ENCODE data around the gene UBTF.
"Not testable (repeated sequence)": the region's sequence is repeated elsewhere in the genome, so short reads cannot be mapped to it uniquely, and the experiment has no call there.

UBTF gene

DNA sequence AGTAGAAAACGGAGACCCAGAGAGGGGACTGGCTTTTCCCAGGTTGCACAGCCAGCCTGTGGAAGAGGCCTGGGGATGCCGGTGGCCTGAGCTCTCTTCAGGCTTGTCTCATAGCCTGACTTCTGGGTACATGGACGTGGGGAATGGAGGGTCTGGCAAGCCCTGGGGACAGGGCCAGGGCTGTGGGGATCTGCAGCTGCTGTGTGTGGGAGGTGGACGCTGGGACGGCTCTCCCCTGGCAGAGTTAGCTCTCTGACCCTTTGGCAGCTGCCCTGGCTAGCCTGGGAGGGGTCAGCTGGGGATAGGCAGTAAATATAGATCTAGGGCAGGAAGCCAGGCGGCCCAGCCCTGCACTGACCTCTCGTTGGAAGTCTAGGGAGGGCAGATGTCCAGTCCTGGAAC, 28.0 kb upstream of the UBTF start:
- no peak for DNase-seq

DNA sequence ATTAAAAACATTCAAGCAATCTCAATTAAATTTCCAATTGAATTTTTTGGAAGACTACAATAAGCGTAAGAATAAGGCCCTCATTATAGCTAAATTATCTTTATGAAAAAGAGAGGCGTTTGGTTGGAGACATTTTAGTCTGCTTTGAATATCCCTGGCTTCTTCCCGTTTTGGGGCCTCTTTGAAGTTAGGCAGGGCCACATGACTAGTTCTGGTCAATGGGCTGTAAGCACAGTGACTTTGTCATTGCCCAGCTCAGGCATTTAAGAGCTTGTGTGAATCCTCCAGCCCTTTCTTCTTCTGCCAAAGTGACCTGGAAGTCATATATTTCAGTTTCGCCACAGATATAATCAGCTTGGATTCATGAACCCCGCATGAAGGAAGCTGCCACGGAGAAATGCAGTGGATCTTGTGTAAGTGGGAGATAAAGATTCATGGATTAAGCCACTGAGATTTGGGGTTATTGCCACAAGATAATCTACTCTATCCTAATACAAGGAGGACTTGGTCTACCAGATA, 21.7 kb upstream of the UBTF start:
- DNase-seq: no peak

DNA sequence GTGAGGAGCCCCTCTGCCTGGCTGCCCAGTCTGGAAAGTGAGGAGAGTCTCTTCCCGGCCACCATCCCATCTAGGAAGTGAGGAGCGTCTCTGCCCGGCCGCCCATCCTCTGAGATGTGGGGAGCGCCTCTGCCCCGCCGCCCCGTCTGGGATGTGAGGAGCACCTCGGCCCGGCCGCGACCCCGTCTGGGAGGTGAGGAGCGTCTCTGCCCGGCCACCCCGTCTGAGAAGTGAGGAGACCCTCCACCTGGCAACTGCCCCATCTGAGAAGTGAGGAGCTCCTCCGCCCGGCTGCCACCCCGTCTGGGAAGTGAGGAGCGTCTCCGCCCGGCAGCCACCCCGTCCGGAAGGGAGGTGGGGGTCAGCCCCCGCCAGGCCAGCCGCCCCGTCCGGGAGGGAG, 18.4 kb upstream of the UBTF start:
- not testable (repeated sequence) for DNase-seq

DNA sequence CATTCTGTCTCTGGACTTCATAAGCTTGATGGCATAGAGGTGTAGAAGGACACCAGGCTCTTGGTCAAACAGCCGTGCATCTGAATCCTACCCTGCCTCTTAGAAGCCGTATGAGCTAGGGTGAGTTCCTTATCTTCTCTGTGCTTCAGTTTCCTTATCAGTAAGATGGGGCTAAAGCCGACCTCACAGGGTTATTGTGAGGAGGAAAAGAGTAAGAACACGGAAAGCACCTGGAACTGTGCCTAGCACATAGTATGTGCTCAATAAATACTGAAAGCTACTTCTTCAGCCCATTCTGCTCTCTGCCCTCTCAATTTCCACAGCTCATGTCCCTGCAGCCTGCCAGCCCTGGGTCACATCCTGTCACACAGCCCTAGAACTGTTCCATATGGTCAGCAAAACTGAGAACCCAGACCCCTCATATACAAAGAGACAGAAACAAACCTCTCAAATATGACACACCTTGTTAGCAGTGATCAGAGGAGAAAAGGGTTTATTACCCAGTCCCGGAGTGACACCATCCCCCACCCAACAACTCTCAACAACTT, 17.0 kb upstream of the UBTF start:
- DNase-seq: no peak

DNA sequence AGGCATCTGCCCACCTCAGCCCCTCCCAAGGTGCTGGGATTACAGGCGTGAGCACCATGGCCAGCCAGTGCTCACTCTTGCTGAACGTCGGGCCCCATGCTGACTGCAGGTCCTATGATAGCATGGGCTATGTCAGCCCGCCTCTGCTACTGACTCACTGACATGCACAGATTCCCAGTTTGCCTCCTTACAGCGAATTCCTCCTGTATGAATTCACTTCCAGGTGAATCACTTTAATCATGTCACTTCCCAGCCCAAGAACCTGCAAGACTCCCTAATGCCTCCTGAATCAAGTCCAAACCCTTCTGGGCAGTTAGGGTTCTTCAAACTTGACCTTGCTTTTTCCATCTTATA, 16.1 kb upstream of the UBTF start:
- DNase-seq: no peak

DNA sequence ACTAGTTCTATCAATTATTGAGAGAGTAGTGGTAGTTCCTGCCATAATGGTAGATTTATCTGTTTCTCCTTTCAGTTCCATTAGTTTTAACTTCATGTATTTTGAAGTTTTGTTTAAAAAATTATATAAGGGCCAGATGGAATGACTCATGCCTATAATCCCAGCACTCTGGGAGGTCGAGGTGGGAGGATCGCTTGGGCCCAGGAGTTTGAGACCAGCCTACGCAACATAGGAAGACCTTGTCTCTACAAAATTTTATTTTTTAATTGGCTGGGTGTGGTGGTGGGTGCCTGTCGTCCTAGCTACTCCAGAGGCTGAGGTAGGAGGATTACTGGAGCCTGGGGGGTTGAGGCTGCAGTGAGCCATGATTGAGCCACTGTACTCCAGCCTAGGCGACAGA, 14.1 kb upstream of the UBTF start:
- no peak for DNase-seq

DNA sequence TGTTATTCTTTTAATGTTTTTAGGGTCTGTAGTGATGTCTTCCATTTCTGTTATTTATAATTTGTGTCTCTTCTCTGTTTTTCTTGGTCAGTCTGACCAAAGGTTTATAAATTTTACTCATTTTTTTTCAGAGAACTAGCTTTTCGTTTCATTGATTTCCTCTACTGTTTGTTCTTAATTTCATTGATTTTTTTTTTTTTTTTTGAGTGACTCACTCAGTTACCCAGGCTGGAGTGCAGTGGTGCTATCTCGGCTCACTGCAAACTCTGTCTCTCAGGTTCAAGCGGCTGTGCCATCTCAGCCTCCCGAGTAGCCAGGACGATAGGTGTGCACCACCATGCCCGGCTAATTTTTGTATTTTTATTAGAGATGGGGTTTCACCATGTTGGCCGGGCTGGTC, 12.6 kb upstream of the UBTF start:
- no peak for DNase-seq

DNA sequence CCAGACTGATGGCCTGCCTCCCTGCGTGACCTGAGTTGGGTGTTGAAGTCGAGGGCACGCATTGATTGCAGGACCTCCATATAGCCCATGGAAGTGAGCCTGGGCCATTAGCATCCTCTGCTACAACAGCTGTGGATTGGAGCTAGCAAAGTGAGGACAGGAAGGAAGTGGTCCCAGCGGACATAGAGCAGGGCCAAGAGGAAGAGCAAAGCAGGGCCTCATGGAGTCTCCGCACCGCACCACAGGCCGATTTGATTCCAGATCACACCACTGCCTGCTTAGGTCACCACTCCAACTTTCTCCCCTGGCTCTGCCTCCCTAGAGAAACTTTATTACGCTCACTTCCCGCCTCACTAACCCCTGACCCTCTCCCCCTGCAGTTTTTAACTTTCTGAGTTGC, 10.7 kb upstream of the UBTF start:
- DNase-seq: no peak

DNA sequence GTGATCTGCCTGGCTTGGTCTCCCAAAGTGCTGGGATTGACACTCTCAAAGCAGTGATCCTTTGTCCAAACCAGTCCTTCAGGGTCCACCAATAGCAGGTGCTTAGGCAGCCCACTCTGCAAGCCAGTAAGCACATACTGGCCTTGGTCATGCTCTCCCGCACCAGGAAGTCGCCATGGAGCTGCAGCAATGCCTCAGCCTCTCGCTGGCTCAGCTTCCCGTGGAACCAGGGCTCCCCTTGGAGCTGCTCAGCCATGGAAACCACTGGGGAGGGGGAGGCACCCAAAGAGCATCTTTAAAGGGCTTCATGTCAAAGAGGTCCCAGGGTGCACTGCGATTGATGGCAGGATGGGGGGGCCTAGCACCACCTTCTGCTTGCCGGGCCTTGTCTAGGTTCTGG, 9.6 kb upstream of the UBTF start:
- DNase-seq: no peak

DNA sequence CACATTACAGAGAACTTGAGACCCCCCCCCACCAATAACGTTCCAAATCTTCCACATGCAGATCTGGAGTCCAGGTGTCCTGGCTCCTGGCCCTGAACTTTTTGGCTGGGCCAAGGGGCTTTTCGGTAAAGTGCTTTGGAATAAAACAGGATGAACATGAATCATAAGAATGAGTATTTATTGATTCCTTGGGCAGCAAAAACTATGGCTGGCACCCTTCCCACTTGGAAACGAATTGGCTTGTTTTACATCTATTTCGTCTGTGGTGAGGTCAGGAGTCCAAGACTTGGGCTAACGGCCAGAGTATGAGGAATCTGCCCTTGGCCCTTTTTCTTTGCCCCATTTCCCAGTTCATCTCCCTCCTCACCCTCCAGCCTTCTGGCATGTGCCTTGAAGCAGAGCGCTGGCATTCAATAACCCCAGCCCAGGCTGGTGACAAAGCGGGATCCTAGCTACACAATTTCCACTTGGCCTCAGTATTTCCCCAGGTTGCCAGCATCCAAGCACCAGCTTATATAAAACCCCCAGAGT, 4.1 kb upstream of the UBTF start:
- no peak for DNase-seq

DNA sequence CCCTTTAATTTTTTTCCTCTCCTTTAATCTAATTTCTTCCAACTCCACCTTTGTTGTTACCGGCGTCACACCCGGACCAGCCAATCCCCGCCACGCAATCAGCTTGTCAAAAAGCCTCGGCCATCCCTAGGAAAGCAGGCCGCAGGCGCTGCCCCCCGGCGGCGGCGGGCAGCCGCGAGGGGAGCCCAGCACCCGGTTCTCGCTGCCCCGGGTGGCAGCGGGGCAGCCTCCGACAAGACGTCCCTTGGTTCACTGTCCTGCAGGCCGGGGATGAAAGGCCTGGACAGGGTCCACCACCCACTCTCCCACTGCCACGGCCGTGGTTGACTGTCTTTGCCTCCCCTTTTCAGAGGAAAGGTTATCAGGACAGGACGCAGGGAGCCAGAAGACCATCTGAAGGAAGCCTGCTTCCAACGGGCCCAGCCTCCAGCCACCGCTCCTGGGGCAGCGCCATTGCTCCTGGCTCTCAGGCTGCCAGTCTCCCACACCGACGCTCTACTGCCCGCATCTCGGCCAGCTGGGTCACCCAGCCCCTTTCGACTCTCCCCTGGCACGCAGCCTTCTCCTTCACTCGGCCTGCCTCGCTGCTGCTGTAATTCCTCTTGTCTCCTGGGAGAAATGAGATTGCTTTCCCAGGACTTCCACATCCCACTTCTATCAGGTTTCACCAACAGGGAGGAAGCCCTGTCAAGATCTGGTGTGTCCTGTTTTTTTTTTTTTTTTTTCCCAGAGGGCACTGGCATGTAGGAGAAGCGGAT, 2.8 kb upstream of the UBTF start:
- DNase-seq: peak; percentile 67

DNA sequence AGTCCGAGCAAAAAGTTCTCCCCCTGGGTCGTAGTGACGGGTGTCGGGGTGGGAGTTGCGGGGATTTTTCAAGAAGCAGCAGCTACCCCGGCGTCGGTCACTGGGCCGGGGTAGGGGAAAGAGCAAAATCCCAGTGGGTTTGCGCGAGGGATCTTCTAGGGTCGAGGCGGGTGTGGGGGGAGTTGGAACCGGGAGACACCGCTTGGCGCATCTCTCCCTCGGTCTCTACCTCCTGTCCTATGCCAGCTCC, 2.3 kb upstream of the UBTF start:
- no peak for DNase-seq

DNA sequence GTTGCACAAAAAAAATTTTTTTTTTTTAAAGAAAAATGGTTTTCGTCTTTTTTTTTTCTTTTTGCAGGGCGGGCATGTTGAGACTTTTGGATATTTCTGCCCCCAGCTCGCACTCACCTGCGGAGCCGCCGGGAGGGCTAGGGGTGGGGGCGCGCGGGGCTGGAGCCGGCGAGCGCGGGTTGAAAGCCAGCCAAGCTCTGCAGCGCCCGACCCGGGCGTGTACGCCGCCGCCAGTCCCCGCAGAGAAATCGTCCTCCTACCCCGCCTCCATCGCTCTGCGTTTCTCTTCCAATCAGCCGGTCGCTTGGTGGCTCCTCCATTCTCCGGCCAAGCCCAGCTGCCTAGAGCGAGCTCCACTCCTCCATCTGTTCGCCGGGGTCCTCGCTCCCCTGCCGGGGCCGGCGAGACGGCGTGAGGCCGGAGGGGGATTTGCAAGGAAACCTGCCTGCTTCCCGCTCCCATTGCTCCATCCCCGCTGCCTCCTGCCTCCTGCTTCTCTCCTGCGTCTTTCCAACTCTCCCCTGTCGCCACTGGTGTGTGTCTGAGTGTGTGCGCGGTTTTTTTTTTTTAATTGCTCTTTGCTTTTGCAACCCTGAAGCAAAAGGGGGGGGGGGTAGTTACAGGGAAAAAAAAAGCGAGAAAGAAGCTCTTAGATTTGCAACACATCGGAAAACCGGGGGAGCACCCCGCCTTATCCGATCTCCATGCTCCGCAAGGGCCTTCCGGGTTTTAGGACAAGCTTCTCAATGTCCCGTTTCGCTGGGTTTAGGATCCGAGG, 1.8 kb upstream of the UBTF start:
- peak; percentile 65 for DNase-seq

DNA sequence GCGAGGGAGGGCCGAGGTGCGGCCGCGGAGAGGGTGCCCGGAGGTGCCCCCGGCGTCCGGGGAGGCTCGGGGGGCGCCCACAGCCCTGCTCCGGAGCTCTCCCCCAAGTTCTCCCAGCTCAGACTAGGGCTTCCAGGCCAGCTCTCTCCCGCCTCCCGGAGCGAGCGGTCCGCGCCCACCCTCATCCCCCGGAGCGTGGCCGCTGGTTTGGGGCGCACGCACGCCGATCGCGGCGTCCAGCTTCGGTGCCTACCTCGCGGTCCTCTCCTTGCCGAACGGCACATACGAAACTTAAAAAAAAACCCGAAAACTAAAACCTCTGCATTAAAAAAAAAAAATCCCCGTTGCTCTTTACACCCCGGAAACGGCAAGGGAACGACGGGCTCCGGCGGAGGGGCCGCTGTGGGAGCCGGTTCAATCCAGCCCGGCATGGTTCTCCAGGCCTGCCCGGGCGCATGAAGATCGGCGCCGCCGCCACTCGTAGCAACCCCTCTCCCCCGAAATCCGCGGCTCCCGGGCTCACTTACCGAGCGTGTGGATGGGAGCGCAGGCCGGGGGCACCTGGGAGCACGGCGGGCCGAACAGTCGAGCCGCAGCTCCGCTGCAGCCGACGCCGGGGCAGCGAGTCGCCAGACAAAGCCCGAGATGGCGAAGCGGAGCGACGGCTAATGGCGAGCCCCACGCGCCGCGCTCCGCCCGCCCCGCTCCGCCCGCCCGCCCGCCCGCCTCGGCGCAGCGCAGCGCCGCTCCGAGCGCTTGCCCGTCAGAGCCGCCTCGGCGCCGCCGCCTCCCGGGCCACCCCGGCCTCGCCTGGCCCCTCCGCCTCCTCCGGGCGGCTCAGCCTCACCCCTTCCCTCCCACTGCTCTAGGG, 973 bp upstream of the UBTF start:
- DNase-seq: peak; percentile 59

DNA sequence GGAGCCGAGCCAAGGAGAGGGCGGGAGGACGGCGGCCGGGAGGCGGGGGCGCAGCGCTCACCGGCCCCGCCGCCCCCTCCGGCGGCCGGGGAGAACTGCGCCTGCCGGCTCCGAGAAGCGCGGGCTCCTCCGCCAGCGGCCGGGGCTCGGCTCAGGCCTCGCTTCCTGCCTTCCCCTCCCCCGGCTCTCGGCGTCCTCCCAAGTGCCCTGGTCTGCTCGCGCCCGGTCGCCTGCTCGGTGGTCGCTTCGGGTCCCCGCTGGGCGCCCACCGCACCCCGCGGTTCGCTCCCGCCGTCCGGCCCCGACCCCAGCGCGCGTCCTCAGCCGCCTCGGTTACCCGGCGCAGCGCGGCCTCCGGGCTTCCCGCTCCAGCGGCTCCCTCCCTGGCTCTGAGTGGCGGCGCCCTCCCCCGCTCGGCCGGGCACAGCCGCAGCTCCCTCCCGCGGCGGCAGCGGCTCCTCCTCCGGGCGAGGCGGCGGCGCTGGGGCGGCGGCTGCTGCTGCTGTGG, 313 bp downstream of the UBTF start:
- DNase-seq: peak; percentile 73

DNA sequence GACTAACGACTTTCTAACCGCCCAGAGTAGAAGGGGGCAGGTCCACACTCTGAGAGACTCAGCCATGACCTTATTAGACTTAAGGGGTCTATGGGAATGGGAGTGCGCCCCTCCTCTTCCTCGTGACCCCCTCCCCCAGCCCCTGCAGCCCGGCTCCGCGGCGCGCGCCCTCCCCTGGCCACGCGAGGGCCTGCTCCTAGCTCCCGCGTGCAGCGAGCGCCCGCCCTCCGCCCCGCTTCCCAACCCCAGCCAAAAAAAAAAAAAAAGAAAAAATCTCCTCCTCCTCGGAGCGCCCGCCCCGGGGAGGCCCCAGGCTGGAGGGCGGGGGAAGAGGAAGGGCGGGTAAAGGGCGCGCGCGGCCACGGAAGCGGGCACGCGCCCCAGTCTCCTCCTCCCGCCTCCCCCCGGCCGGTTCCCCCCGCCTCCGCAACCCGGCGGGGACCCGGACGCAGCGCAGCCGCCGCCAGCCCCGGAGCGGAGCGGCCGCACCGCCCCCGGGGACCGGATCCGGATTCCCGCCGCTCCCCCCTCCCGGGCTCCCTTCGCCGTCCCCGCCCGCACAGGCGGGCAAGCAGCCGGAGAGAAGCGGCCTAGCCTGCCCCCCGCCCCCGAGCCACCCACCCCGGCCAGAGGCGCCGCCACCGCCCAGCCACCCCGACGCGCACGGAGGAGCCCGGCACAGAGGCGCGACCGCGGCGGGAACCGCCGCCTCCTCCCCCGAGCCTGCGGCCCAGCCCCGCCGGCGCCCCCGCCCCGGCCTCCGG, 949 bp downstream of the UBTF start:
- peak; percentile 92 for DNase-seq

DNA sequence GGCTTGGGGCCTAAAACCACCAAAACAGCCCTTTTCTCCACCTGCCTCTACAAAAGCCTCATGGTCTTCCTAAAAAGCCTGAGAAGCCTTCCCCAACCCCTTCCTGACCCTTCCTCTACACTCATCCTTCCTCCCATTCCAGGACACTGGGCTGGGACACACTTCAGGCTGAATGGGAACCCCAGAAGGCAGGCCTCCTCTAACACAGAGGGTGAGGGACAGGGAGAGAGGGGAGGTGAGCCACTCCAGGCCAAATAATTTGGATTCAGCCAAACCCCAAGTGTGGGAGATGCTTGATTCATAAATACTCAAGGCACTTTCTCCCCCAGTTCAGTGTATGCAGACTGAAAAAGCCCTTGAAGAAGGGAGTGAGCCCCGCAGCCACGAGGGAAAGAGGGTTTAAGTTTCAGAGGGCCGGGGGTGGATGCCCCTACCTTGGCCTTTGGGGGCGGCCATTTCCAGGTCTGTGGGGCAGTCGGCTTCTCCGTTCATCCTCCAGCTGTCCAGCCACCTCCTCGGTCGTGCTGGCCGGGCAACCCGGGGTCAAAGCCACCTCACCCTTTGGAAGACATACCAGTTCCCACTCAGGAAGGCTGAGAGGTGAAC, 1.6 kb downstream of the UBTF start:
- no peak for DNase-seq

DNA sequence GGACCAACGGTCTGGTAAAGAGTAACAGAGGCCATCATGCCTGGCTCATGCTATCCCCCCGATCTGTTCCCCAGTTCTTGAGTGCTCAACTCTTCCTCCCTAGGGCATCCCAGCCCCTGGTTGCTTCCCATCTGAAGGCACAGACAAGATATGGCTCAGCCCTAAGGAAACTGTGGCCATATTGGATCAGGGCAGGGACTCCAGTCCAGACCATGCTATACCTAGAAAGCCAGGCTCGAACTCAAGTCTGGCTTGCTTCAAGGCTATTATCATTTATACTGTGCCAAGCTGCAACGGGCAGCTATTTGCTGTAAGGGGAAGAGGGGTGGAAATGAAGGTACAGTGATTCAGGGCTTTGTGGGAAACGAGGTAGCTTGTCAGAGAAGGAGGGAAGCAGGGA, 2.8 kb downstream of the UBTF start:
- no peak for DNase-seq

DNA sequence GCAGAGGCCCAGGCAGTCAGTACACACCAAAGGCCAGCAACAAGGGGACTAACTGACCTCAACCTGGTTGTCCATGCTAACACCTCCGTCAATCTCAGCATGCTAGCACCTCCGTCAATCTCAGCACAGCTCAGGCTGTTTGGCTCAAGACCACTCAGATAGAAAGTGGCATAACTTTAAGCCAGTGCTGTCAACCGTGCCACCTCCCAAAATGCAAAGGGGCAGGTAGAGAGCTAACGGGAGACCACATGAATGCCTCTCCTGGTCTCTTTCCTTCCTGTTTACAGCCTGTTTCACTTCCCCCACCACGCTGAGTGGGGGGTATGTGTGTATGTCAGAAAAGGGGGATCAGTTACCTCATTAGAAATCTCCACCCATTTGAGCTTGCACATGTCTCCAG, 3.3 kb downstream of the UBTF start:
- DNase-seq: peak; percentile 56

DNA sequence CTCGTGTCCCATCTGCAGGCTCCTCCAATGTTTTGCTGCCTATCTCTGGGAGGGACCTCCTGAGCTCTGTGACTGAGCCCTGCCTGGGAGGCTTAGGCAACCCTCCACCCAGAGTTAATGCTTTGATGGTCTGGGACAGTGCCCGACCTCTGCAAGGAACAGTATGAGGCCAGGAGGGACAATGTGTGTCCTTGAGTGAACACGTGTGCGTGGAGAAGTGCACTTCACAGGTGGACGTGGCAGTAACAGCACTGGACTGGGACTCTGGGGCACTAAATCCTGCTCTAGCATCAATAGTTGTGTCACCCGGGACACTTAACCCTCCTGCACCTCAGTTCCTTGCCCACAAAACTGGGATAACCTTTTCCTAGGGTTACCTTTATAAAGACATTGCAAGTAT, 4.6 kb downstream of the UBTF start:
- DNase-seq: no peak

DNA sequence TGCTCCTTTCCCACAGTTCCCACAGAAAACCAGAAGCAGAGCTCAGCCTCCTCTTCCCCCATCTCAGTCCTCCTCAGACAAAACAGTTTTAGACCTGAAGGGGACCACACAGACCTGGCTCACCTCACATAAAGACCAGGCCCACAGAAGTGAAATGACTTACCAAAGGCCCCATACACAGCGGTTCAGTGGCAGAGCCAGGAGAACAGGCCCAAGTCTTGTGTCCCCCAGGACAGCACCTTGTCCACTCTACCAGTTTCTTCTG, 5.3 kb downstream of the UBTF start:
- no peak for DNase-seq

All from CD4-positive, alpha-beta T cell treated with Interleukin-21 for 1 hour (primary cell).